Adrenal gland (tissue), 12 donors: ENCODE data around the gene C1QTNF5. TPM values are rescaled to one million over a fixed set of nuclear protein-coding genes. Genes with fewer than 3 reads are reported as not detected.

Experiments used
- DNase-seq, 7 donors: peaks; one replicate each; pipeline ENCODE4 v3.0.0-alpha.2; 2019 to 2020
- H3K27ac ChIP-seq, 5 donors: fragments of 200-600 bp; sonication (generic) in 4 of 5; 1 replicate in 3 of 5; 2 replicates in 2 of 5; pipeline versions ENCODE4 v1.5.1 to v1.8.0; 2016 to 2020; ENCODE audit warnings: mild to moderate bottlenecking in 1 of 5
- H3K27me3 ChIP-seq: fragments of 200-600 bp; 2 replicates; pipeline ENCODE4 v1.8.0; 2021
- H3K36me3 ChIP-seq, 2 donors: fragments of 200-600 bp; replicated peaks in 1 of 2; 1 replicate in 1 of 2; 2 replicates in 1 of 2; pipeline versions ENCODE4 v1.5.1 to v1.8.0; 2018 to 2022
- H3K4me1 ChIP-seq, 2 donors: fragments of 200-600 bp; replicated peaks in 1 of 2; 1 replicate in 1 of 2; 2 replicates in 1 of 2; pipeline versions ENCODE4 v1.5.1 to v1.8.0; 2018 to 2021
- H3K4me3 ChIP-seq, 4 donors: fragments of 200-600 bp; sonication (generic) in 3 of 4; one replicate each; pipeline ENCODE4 v1.5.1; 2016 to 2018
- H3K9me3 ChIP-seq, 3 donors: fragments of 200-600 bp; sonication (generic) in 1 of 3; replicated peaks in 1 of 3; 1 replicate in 2 of 3; 2 replicates in 1 of 3; pipeline versions ENCODE4 v1.5.1 to v1.8.0; 2016 to 2021
- POLR2A ChIP-seq, 2 donors: fragments of 450-650 bp; IDR thresholded peaks; one replicate each; pipeline ENCODE4 v1.6.1; 2017; ENCODE audit warnings: antibody characterized with exemption in 2 of 2, mild to moderate bottlenecking in 2 of 2, moderate library complexity in 1 of 2
- WGBS, 4 donors: extraction: QIAGEN DNeasy Blood & Tissue Kit in 2 of 4; methylation state at CpG; one replicate each; pipeline versions ENCODE4 v1.1.5 to v1.1.7; 2013 to 2017; 5-methylcytosine and 5-hydroxymethylcytosine counted together
- intact Hi-C, 2 donors: fragments of 100-400 bp; cut with DNase I; formaldehyde crosslinking; loops; one replicate each; pipeline versions ENCODE4 v1.14.1 to v1.15.0; 2022 to 2023
- polyA plus RNA-seq, 3 donors: library from polyadenylated mRNA; stranded (reverse); fragments of 200-250 nt in 2 of 3; fragments of 350-450 nt in 1 of 3; fragmentation: Illumina TruSeq in 1 of 3; extraction: RNeasy Lipid Tissue Mini Kit (QIAGEN cat#74804) in 1 of 3; gene quantifications; one replicate each; pipeline ENCODE4 v1.2.3, GENCODE V29; 2013 to 2014
- total RNA-seq, 9 donors: library from RNA; depleted of rRNA in 4 of 9; stranded (reverse); fragments of >200 nt in 4 of 9; fragments of 120-200 nt in 1 of 9; fragmentation: NEBNext Ultra II Directional in 1 of 9; extraction: Animal tissue kit (Norgen Biotek cat#: 25700) in 1 of 9; gene quantifications; one replicate each; pipeline versions ENCODE4 v1.1.0 to v1.2.4, GENCODE V29; 2013 to 2023
- TF ChIP-seq, protein P1 (sequence below), 6 experiments: fragments of 450-650 bp in 4 of 6; fragments of 200-600 bp in 2 of 6; sonication (generic) in 1 of 6; IDR thresholded peaks; 1 replicate in 5 of 6; 2 replicates in 1 of 6; pipeline versions ENCODE4 v1.5.1 to v1.8.0; 2016 to 2021; ENCODE audit warnings: antibody characterized with exemption in 6 of 6, mild to moderate bottlenecking in 2 of 6, moderate library complexity in 1 of 6
- donor health status: healthy with polysubstance abuse.
- donor health status: Bipolar disorder and iron deficiency.
- donor health status: DM: yes; HTN: yes; CAD: no.
- donor health status: DM: no; HTN: no; CAD: no.
- donor health status: DM: no; HTN: no; CAD: no.
- donor health status: DM: yes; HTN: yes; CAD: no.

The C1QTNF5 gene
- total and polyA plus RNA-seq, 12 donors, result 1.8 to 46.9 (median 20.6) TPM

DNA sequence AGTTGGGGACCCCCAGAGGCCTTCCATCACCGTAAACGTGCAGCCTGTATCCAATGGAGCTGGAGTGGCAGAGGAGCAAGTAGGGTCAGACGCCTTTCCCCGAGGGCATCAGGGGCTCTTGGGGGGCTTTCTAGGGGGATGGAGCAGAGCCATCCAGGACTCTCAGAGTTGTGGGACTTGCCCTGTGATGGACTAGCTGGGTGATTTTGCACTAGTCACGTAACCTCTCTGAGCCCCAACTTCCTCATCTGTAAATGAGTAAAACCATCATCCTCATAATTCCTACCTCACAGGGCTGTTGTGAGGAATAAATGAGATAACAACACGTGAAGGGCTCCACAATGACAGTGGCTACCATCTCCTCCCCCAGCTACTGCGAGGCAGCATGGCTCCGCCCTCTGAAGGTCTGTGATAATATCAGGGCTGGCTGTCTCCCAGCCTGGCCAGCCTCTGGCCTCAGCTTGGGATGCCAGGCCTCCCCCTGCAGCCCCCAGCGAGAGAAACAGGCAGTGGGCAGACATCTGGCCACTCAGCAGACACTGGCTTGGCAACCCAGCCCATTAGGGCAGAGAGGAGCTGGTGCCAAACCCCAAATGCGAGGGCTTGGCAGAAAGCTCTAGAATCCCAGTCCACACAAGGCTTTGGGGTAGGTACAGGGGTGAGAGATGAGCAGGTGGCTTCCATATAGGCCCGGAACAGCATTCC is 34.1 kb upstream of the C1QTNF5 start:
- Histone ChIP-seq H3K4me1 (peaks cover 37 to 53% of the 10 kb centered on the region in 2 donors), H3K27ac (peak overlapping the region; percentile 66 to 92 (median 88)), H3K4me3 (no peak overlapping the region), H3K27me3 (no peaks in the 10 kb centered on the region), H3K9me3 (no peaks in the 10 kb centered on the region), H3K36me3 (no peaks in the 10 kb centered on the region)
- TF ChIP-seq, protein P1, sequence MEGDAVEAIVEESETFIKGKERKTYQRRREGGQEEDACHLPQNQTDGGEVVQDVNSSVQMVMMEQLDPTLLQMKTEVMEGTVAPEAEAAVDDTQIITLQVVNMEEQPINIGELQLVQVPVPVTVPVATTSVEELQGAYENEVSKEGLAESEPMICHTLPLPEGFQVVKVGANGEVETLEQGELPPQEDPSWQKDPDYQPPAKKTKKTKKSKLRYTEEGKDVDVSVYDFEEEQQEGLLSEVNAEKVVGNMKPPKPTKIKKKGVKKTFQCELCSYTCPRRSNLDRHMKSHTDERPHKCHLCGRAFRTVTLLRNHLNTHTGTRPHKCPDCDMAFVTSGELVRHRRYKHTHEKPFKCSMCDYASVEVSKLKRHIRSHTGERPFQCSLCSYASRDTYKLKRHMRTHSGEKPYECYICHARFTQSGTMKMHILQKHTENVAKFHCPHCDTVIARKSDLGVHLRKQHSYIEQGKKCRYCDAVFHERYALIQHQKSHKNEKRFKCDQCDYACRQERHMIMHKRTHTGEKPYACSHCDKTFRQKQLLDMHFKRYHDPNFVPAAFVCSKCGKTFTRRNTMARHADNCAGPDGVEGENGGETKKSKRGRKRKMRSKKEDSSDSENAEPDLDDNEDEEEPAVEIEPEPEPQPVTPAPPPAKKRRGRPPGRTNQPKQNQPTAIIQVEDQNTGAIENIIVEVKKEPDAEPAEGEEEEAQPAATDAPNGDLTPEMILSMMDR (IDR thresholded peaks at IDR 0.05), result no peak
- TF ChIP-seq POLR2A (IDR thresholded peaks at IDR 0.05), result peak in 1 of 2 donors; percentile 44
- intact Hi-C loops, result loop anchor here (5.0 kb wide), 2 partner anchors 32 to 98 kb away; partner anchors contain the start of gene C1QTNF5 (in 1 of the 2)
- DNase-seq, result peak; percentile 53 to 88 (median 75)
- 34 to 49% (median 36%) methylated on average over 8 to 11 of the region's 11 CpGs for WGBS, 4 donors

DNA sequence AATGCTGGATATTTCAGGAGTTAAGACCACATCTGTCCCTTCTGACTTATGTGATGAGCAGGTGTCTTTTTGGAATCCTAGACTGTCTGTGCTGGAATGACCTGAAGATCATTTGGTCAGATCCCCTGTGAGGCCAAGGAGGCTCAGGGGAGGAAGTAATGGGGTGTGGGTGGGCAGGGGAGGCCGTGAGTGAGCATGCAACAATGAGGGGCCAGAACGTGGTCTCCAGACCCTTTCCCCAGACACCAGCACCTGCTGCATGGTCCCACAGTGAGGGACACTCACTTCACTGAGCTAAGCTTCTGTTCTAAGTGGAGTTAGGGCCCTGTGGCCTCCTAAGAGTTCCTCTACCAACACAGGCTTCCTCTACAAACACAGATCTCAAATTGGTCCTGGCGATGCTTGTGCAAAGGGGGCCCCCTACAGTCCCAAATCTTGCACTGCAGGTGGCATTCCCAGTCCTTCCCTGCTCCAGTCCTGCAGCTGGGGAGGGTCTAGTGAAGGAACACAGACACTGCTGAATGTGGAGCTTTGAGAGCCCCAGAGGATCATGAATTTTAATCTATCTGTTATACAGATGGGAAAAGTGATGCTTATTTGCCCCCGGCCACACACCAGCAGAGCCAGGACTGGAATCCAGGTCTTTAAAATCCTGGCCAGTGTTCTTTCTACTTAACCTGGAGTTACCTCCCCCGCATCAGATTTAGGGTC is 33.4 kb upstream of the C1QTNF5 start:
- peak; percentile 74 to 90 (median 83) for DNase-seq
- intact Hi-C loops, result loop anchor here in 1 of 2 donors (2.0 to 5.0 kb wide), 2 partner anchors 17 to 98 kb away; no protein-coding TSS in a partner anchor
- Histone ChIP-seq H3K4me3 (no peak overlapping the region), H3K27me3 (no peaks in the 10 kb centered on the region), H3K36me3 (no peaks in the 10 kb centered on the region), H3K9me3 (no peaks in the 10 kb centered on the region), H3K4me1 (peaks cover 43 to 60% of the 10 kb centered on the region in 2 donors), H3K27ac (peak overlapping the region; percentile 8 to 92 (median 88))
- TF ChIP-seq, protein P1 (IDR thresholded peaks at IDR 0.05), result peak; percentile 75 to 91 (median 87)
- no peak for TF ChIP-seq POLR2A (IDR thresholded peaks at IDR 0.05)
- 50 to 64% (median 56%) methylated on average over 5 of the region's 5 CpGs for WGBS, 4 donors

- Histone ChIP-seq H3K9me3 (no peaks in the 10 kb centered on the region), H3K27ac (no peak overlapping the region), H3K4me3 (no peak overlapping the region), H3K4me1 (peaks cover 51 to 68% of the 10 kb centered on the region in 2 donors), H3K27me3 (no peaks in the 10 kb centered on the region), H3K36me3 (no peaks in the 10 kb centered on the region)
- TF ChIP-seq POLR2A (IDR thresholded peaks at IDR 0.05), result no peak
- peak in 1 of 7 donors; percentile 25 for DNase-seq
- WGBS, 4 donors, result 78 to 89% (median 83%) methylated on average over 9 to 23 of the region's 23 CpGs
- intact Hi-C loops, result loop anchor here in 1 of 2 donors (2.0 to 5.0 kb wide), 2 partner anchors 16 to 99 kb away; no protein-coding TSS in a partner anchor
These were observed 32.6 kb upstream of the C1QTNF5 start for GRCh38 chr11:119373059-119373920.

GRCh38 chr11:119372260-119373058 is 31.8 kb upstream of the C1QTNF5 start:
- Histone ChIP-seq H3K27me3 (no peaks in the 10 kb centered on the region), H3K36me3 (no peaks in the 10 kb centered on the region), H3K4me3 (no peak overlapping the region), H3K4me1 (peaks cover 58 to 72% of the 10 kb centered on the region in 2 donors), H3K9me3 (no peaks in the 10 kb centered on the region), H3K27ac (peak overlapping the region in 3 of 5 donors; percentile 45 to 89 (median 72))
- no peak for TF ChIP-seq POLR2A (IDR thresholded peaks at IDR 0.05)
- DNase-seq, result peak in 1 of 7 donors; percentile 32
- intact Hi-C loops, result loop anchor here in 1 of 2 donors (2.0 to 5.0 kb wide), 2 partner anchors 16 to 100 kb away; no protein-coding TSS in a partner anchor
- WGBS, 4 donors, result 88 to 94% (median 91%) methylated on average over 16 to 26 of the region's 26 CpGs
